HCT116 (cell line): ENCODE measurements around the gene TMEM53. TPM values are rescaled to one million over a fixed set of nuclear protein-coding genes. Genes with fewer than 3 reads are reported as not detected.

Source experiments
- ATAC-seq: fragments of 200-7000 bp; cut with Tn5 transposase; 2 replicates; pipeline ENCODE4 v1.9.1; 2020; ENCODE audit warnings: mild to moderate bottlenecking, moderate library complexity
- BruUV-seq: library from RNA; stranded (reverse); fragments of 400-500 nt; replicated peaks from 2 replicates; lab custom pipeline; 2021; lab: Mats Ljungman, UMichigan
- CTCF ChIA-PET: fragments of 300-600 bp; sonication (Branson Sonifier 250); formaldehyde crosslinking; loops from one replicate; lab custom pipeline; 2021; ENCODE audit warnings: antibody characterized with exemption; lab: Charles Lee
- POLR2A ChIA-PET: fragments of 300-600, 350-600 bp; sonication (Branson Sonifier 250); formaldehyde crosslinking; loops from one replicate; lab custom pipeline; 2021; ENCODE audit warnings: antibody characterized with exemption; lab: Charles Lee
- RAD21 ChIA-PET, 2 experiments: fragments of 300-600 bp; sonication (Branson Sonifier 250); formaldehyde crosslinking; loops; one replicate each; lab custom pipeline; 2023; ENCODE audit warnings: low total read pairs in 2 of 2; ENCODE audit not compliant: uncharacterized antibody in 2 of 2, unreplicated experiment in 2 of 2, low non-redundant PET in 1 of 2; lab: Charles Lee
- DNase-seq: peaks from one replicate; pipeline ENCODE4 v3.0.0-alpha.2; 2010; ENCODE audit warnings: low read depth, low spot score
- H2AFZ ChIP-seq: fragments of 200-600 bp; shearing (Covaris generic), sonication (generic); 2 replicates; pipeline ENCODE4 v1.6.1; 2017; ENCODE audit warnings: low read depth, mixed run types, mixed read lengths, antibody characterized with exemption, low read length; ENCODE audit not compliant: poor library complexity, severe bottlenecking
- H3K27ac ChIP-seq: 2 replicates; pipeline ENCODE4 v1.5.1; 2012; ENCODE audit warnings: low read depth, low read length
- H3K27me3 ChIP-seq: fragments of 200-600 bp; sonication (generic); 2 replicates; pipeline ENCODE4 v1.6.1; 2016; ENCODE audit warnings: mixed run types, low read length, mixed read lengths; ENCODE audit not compliant: insufficient read depth
- H3K36me3 ChIP-seq, 2 experiments: fragments of 200-500 bp in 1 of 2; fragments of 200-600 bp in 1 of 2; sonication (Bioruptor generic) in 1 of 2; sonication (generic) in 1 of 2; 2 replicates each; pipeline versions ENCODE4 v1.5.1 to v1.6.1; 2014 to 2016; ENCODE audit warnings: low read length in 2 of 2, inconsistent platforms in 1 of 2, mixed read lengths in 1 of 2, mixed run types in 1 of 2; ENCODE audit not compliant: insufficient read depth in 2 of 2, control insufficient read depth in 1 of 2
- H3K4me1 ChIP-seq, 2 experiments: fragments of 200-600 bp in 1 of 2; sonication (generic) in 1 of 2; 2 replicates each; pipeline versions ENCODE4 v1.5.1 to v1.6.1; 2012 to 2017; ENCODE audit warnings: low read length in 2 of 2, inconsistent platforms in 1 of 2, mild to moderate bottlenecking in 1 of 2, mixed read lengths in 1 of 2, mixed run types in 1 of 2, moderate library complexity in 1 of 2; ENCODE audit not compliant: insufficient read depth in 2 of 2, control insufficient read depth in 1 of 2
- H3K4me2 ChIP-seq: fragments of 200-600 bp; sonication (generic); 2 replicates; pipeline ENCODE4 v1.6.1; 2017; ENCODE audit warnings: mixed run types, low read length, mixed read lengths
- H3K4me3 ChIP-seq, 2 experiments: fragments of 200-600 bp in 1 of 2; sonication (generic) in 1 of 2; replicated peaks in 1 of 2; 2 replicates each; pipeline ENCODE4 v1.5.1; 2011 to 2016; ENCODE audit warnings: low read length in 2 of 2, control low read depth in 1 of 2, low read depth in 1 of 2, mild to moderate bottlenecking in 1 of 2, mixed read lengths in 1 of 2, mixed run types in 1 of 2
- H3K79me2 ChIP-seq: fragments of 200-600 bp; sonication (generic); 2 replicates; pipeline ENCODE4 v1.6.1; 2017; ENCODE audit warnings: mild to moderate bottlenecking, mixed run types, low read length, moderate library complexity, mixed read lengths; ENCODE audit not compliant: insufficient read depth
- H3K9ac ChIP-seq: fragments of 200-600 bp; sonication (generic); 2 replicates; pipeline ENCODE4 v1.6.1; 2016; ENCODE audit warnings: low read length, mixed read lengths
- H3K9me2 ChIP-seq: fragments of 200-600 bp; sonication (generic), shearing (Covaris generic); 2 replicates; pipeline ENCODE4 v1.6.1; 2017; ENCODE audit warnings: mixed run types, mild to moderate bottlenecking, moderate library complexity; ENCODE audit not compliant: insufficient read depth
- H3K9me3 ChIP-seq, 2 experiments: fragments of 200-500 bp in 1 of 2; fragments of 200-600 bp in 1 of 2; sonication (Bioruptor generic) in 1 of 2; sonication (generic) in 1 of 2; 2 replicates each; pipeline ENCODE4 v1.6.1; 2014 to 2017; ENCODE audit warnings: low read length in 2 of 2, mixed read lengths in 2 of 2, inconsistent platforms in 1 of 2, low read depth in 1 of 2, mild to moderate bottlenecking in 1 of 2, mixed run types in 1 of 2, moderate library complexity in 1 of 2; ENCODE audit not compliant: control insufficient read depth in 1 of 2, insufficient read depth in 1 of 2
- H4K20me1 ChIP-seq: fragments of 200-600 bp; sonication (generic), shearing (Covaris generic); 2 replicates; pipeline ENCODE4 v1.6.1; 2017; ENCODE audit warnings: mixed run types, mild to moderate bottlenecking, moderate library complexity; ENCODE audit not compliant: insufficient read depth
- CBX3 ChIP-seq: IDR thresholded peaks from 2 replicates; pipeline ENCODE4 v1.6.1; 2012; ENCODE audit warnings: low read depth
- CEBPB ChIP-seq: IDR thresholded peaks from 2 replicates; pipeline ENCODE4 v1.6.1; 2012; ENCODE audit warnings: low read depth
- EGR1 ChIP-seq: IDR thresholded peaks from 2 replicates; pipeline ENCODE4 v1.6.1; 2012; ENCODE audit warnings: low read depth
- ELF1 ChIP-seq: IDR thresholded peaks from 2 replicates; pipeline ENCODE4 v1.6.1; 2012; ENCODE audit warnings: low read depth, borderline replicate concordance
- EZH2 ChIP-seq: fragments of 200-600 bp; sonication (generic); IDR thresholded peaks from 2 replicates; pipeline ENCODE4 v1.6.1; 2017; ENCODE audit warnings: antibody characterized with exemption, mixed run types
- EZH2phosphoT487 ChIP-seq: fragments of 200-600 bp; IDR thresholded peaks from 2 replicates; pipeline ENCODE4 v1.6.1; 2018; ENCODE audit warnings: antibody characterized with exemption, borderline replicate concordance
- FOSL1 ChIP-seq: IDR thresholded peaks from 2 replicates; pipeline ENCODE4 v1.6.1; 2012; ENCODE audit warnings: low read depth
- POLR2A ChIP-seq: IDR thresholded peaks from 2 replicates; pipeline ENCODE4 v1.7.0; 2011; ENCODE audit warnings: borderline replicate concordance; ENCODE audit not compliant: insufficient read depth, insufficient read length; ENCODE audit errors: extremely low read depth
- POLR2AphosphoS5 ChIP-seq: IDR thresholded peaks from 2 replicates; pipeline ENCODE4 v1.6.1; 2011; ENCODE audit warnings: mild to moderate bottlenecking, low read depth, low read length, moderate library complexity
- REST ChIP-seq: IDR thresholded peaks from 2 replicates; pipeline ENCODE4 v1.6.1; 2012; ENCODE audit warnings: low read depth
- SIN3A ChIP-seq: IDR thresholded peaks from 2 replicates; pipeline ENCODE4 v1.6.1; 2012; ENCODE audit warnings: low read depth
- SP1 ChIP-seq: IDR thresholded peaks from 2 replicates; pipeline ENCODE4 v1.6.1; 2012; ENCODE audit warnings: low read depth
- SRF ChIP-seq: IDR thresholded peaks from 2 replicates; pipeline ENCODE4 v1.6.1; 2012; ENCODE audit warnings: low read depth
- TCF7L2 ChIP-seq: IDR thresholded peaks from 2 replicates; pipeline ENCODE4 v1.7.0; 2011; ENCODE audit warnings: borderline replicate concordance, inconsistent platforms; ENCODE audit not compliant: insufficient read depth, insufficient read length; ENCODE audit errors: extremely low read depth
- YY1 ChIP-seq: IDR thresholded peaks from 2 replicates; pipeline ENCODE4 v1.6.1; 2011; ENCODE audit warnings: low read length, low read depth, moderate library complexity, mild to moderate bottlenecking; ENCODE audit not compliant: insufficient replicate concordance; ENCODE audit errors: extremely low read depth
- ZBTB33 ChIP-seq: IDR thresholded peaks from 2 replicates; pipeline ENCODE4 v1.6.1; 2011; ENCODE audit warnings: mild to moderate bottlenecking, low read length, moderate library complexity; ENCODE audit not compliant: insufficient replicate concordance; ENCODE audit errors: extremely low read depth
- ZFX ChIP-seq: fragments of 450-650 bp; IDR thresholded peaks from 2 replicates; pipeline ENCODE4 v1.6.1; 2017
- ZNF274 ChIP-seq: fragments of 200-500 bp; sonication (Bioruptor generic); IDR thresholded peaks from 2 replicates; pipeline ENCODE4 v1.6.1; 2014; ENCODE audit warnings: mild to moderate bottlenecking, low read depth, low read length, inconsistent platforms
- intact Hi-C: fragments of 100-400 bp; cut with micrococcal nuclease; formaldehyde crosslinking; loops from 2 replicates; pipeline ENCODE4 v1.10.0; 2022
- total RNA-seq: library from RNA; stranded (reverse); gene quantifications from one replicate; pipeline ENCODE4 v1.2.1, GENCODE V29; 2021; ENCODE audit not compliant: unreplicated experiment

Gene TMEM53
- total RNA-seq, 1 experiment from 2014 or later: 10.8 TPM

GRCh38 chr1:44707112-44707881 lies 33.0 kb upstream of the TMEM53 start (continued):
- TF ChIP-seq ZBTB33: no peak
- no peak for TF ChIP-seq EGR1
- no peak for TF ChIP-seq CEBPB
- no peak for TF ChIP-seq EZH2

GRCh38 chr1:44705938-44706337 lies 31.7 kb upstream of the TMEM53 start:
- no peaks in the 10 kb centered on the region for H3K27me3 ChIP-seq
- H3K9me2 ChIP-seq: no peaks in the 10 kb centered on the region
- H4K20me1 ChIP-seq: no peaks in the 10 kb centered on the region
- intact Hi-C loops: no loop called here
- CTCF ChIA-PET: no interaction called here
- no TSS peak for BruUV-seq
- peaks cover 17 to 44% of the 10 kb centered on the region in 2 experiments for H3K4me1 ChIP-seq
- ATAC-seq (no peak), DNase-seq (no peak)
- H3K4me3 ChIP-seq: no peak overlapping the region
- no peaks in the 10 kb centered on the region for H3K79me2 ChIP-seq
- RAD21 ChIA-PET: no interaction called here
- H2AFZ ChIP-seq: no peak overlapping the region
- H3K9me3 ChIP-seq: no peaks in the 10 kb centered on the region
- no peak overlapping the region for H3K9ac ChIP-seq
- POLR2A ChIA-PET: interaction anchor here (0.8 to 5.3 kb wide), 2 partner anchors 15 to 25 kb away, joined by 3 to 64 read pairs; partner anchors contain the start of gene RNU5D-1
- no peak overlapping the region for H3K27ac ChIP-seq
- no peaks in the 10 kb centered on the region for H3K36me3 ChIP-seq
- no peak overlapping the region for H3K4me2 ChIP-seq
- TF ChIP-seq REST (no peak), ZNF274 (no peak), TCF7L2 (no peak), POLR2AphosphoS5 (no peak), EZH2phosphoT487 (no peak), SP1 (no peak), SRF (no peak), FOSL1 (no peak), ELF1 (no peak), CBX3 (no peak), ZFX (no peak), SIN3A (no peak), EZH2 (no peak), POLR2A (no peak), YY1 (no peak)
